ENCODE measurements around the gene SLC39A11.

The SLC39A11 gene

GRCh38 chr17:72654706-72655105 is 437.8 kb downstream of the SLC39A11 start:
- H3K4me3 ChIP-seq (ENCODE audit: low read depth, low read length): no peak overlapping the region
- no peak for TF ChIP-seq CTCF (conservative IDR thresholded peaks at IDR 0.05; ENCODE audit: low read depth, low read length)
- DNase-seq (ENCODE audit: low read depth): no peak

GRCh38 chr17:72651988-72652387 is 440.5 kb downstream of the SLC39A11 start:
- no peak for DNase-seq (ENCODE audit: low read depth)
- no peak for TF ChIP-seq CTCF (conservative IDR thresholded peaks at IDR 0.05; ENCODE audit: low read depth, low read length)
- H3K4me3 ChIP-seq (ENCODE audit: low read depth, low read length): no peak overlapping the region

- TF ChIP-seq CTCF (conservative IDR thresholded peaks at IDR 0.05; ENCODE audit: low read depth, low read length): no peak
- no peak overlapping the region for H3K4me3 ChIP-seq (ENCODE audit: low read depth, low read length)
- DNase-seq (ENCODE audit: low read depth): no peak
These were observed 443.8 kb downstream of the SLC39A11 start for GRCh38 chr17:72648702-72649101.

- no peak overlapping the region for H3K4me3 ChIP-seq (ENCODE audit: low read depth, low read length)
- no peak for DNase-seq (ENCODE audit: low read depth)
- no peak for TF ChIP-seq CTCF (conservative IDR thresholded peaks at IDR 0.05; ENCODE audit: low read depth, low read length)
These were observed 446.3 kb downstream of the SLC39A11 start for GRCh38 chr17:72646176-72646575.

GRCh38 chr17:72644492-72644891 is 448.0 kb downstream of the SLC39A11 start:
- TF ChIP-seq CTCF (conservative IDR thresholded peaks at IDR 0.05; ENCODE audit: low read depth, low read length): no peak
- DNase-seq (ENCODE audit: low read depth): no peak
- no peak overlapping the region for H3K4me3 ChIP-seq (ENCODE audit: low read depth, low read length)

- no peak for DNase-seq (ENCODE audit: low read depth)
- TF ChIP-seq CTCF (conservative IDR thresholded peaks at IDR 0.05; ENCODE audit: low read depth, low read length): no peak
- H3K4me3 ChIP-seq (ENCODE audit: low read depth, low read length): no peak overlapping the region
These were observed 448.8 kb downstream of the SLC39A11 start for GRCh38 chr17:72643575-72644216.

GRCh38 chr17:72642720-72643119 is 449.8 kb downstream of the SLC39A11 start:
- no peak for DNase-seq (ENCODE audit: low read depth)
- no peak overlapping the region for H3K4me3 ChIP-seq (ENCODE audit: low read depth, low read length)
- TF ChIP-seq CTCF (conservative IDR thresholded peaks at IDR 0.05; ENCODE audit: low read depth, low read length): no peak
